Activated T-helper 2 cell treated with anti-CD3 and anti-CD28 coated beads, Interferon-gamma antibody, Interleukin-2, Interleukin-4, amounts not matched to agents 10 μg/mL and 5 μg/mL and 100 μg/mL, durations not matched to agents 14 hours and 24 hours and 36 hours (primary cell): ENCODE data around the gene IFT122. TPM values are rescaled to one million over a fixed set of nuclear protein-coding genes. Genes with fewer than 3 reads are reported as not detected.
"Not testable (repeated sequence)": the region's sequence is repeated elsewhere in the genome, so short reads cannot be mapped to it uniquely, and the experiment has no call there.

Experiments
- DNase-seq: peaks from one replicate; pipeline ENCODE4 v3.0.0; 2021; ENCODE audit warnings: low spot score
- H3K27ac Mint-ChIP-seq: one replicate; pipeline ENCODE4 v1.8.0; 2021; ENCODE audit warnings: mixed read lengths
- H3K27me3 Mint-ChIP-seq: one replicate; pipeline ENCODE4 v1.8.0; 2021; ENCODE audit warnings: low read depth, mixed read lengths
- H3K36me3 Mint-ChIP-seq: one replicate; pipeline ENCODE4 v1.8.0; 2021; ENCODE audit warnings: low read depth, mixed read lengths
- H3K4me1 Mint-ChIP-seq: one replicate; pipeline ENCODE4 v1.8.0; 2021; ENCODE audit warnings: low read depth, mixed read lengths
- H3K4me3 Mint-ChIP-seq: one replicate; pipeline ENCODE4 v1.8.0; 2021; ENCODE audit warnings: low read depth, mild to moderate bottlenecking, moderate library complexity, mixed read lengths
- H3K9me3 Mint-ChIP-seq: one replicate; pipeline ENCODE4 v1.8.0; 2021; ENCODE audit warnings: mixed read lengths
- intact Hi-C: fragments of 100-400 bp; cut with micrococcal nuclease; formaldehyde crosslinking; loops from one replicate; pipeline ENCODE4 v1.15.1; 2023
- total RNA-seq: library from RNA; stranded (reverse); gene quantifications from 2 replicates; pipeline ENCODE4 v1.2.3, GENCODE V29; 2022

The IFT122 gene
- total RNA-seq, 1 donor from 2014 or later, result 15.7 TPM

DNA sequence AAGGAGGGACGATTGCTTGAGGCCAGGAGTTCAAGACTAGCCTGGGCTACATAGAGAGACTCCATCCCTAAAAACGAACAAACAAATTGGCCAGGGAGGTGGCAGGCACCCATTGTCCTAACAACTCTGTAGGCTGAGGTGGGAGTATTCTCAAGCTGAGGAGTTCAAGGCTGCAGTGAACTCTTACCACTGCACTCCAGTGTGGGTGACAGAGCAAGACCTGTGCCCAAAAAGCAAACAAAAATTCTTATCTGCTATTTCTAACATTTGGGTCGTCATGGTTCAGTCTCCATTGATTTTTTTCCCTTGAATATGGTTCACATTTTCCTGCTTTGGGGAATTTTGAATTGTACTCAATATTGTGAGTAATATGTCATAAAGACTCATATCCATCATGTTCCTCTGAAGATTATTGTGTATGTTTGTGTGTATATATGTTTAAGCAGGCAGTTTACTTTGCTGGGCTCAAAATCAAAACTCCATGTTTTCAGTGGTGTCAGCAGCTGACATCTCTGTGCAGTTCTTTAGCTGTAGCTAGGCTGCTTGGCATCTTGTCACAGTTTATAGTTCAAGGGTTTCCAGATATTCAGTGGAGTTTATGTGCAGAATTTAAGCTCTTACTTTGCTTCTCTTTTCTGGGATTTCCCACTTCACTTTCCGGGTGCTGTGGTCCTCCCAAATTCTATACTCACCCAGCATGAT lies 33.2 kb downstream of the IFT122 start:
- Mint-ChIP-seq H3K9me3 (no peaks in the 10 kb centered on the region), H3K36me3 (peaks cover 8% of the 10 kb centered on the region), H3K27me3 (no peaks in the 10 kb centered on the region), H3K4me3 (no peak overlapping the region), H3K4me1 (no peaks in the 10 kb centered on the region), H3K27ac (no peak overlapping the region)
- DNase-seq, result no peak
- intact Hi-C loops, result no loop called here

- H3K4me1 Mint-ChIP-seq, result no peaks in the 10 kb centered on the region
- no peak for DNase-seq
- H3K4me3 Mint-ChIP-seq, result no peak overlapping the region
- no peaks in the 10 kb centered on the region for H3K27me3 Mint-ChIP-seq
- H3K27ac Mint-ChIP-seq, result no peak overlapping the region
- intact Hi-C loops, result no loop called here
- no peaks in the 10 kb centered on the region for H3K9me3 Mint-ChIP-seq
- H3K36me3 Mint-ChIP-seq, result peaks cover 8% of the 10 kb centered on the region
Observed at GRCh38 chr3:129473769-129474152, 33.7 kb downstream of the IFT122 start.

GRCh38 chr3:129474984-129475804 lies 35.2 kb downstream of the IFT122 start:
- Mint-ChIP-seq H3K27ac (no peak overlapping the region), H3K36me3 (peaks cover 2% of the 10 kb centered on the region), H3K4me3 (no peak overlapping the region), H3K9me3 (no peaks in the 10 kb centered on the region), H3K4me1 (no peaks in the 10 kb centered on the region), H3K27me3 (no peaks in the 10 kb centered on the region)
- intact Hi-C loops, result no loop called here
- DNase-seq, result no peak

DNA sequence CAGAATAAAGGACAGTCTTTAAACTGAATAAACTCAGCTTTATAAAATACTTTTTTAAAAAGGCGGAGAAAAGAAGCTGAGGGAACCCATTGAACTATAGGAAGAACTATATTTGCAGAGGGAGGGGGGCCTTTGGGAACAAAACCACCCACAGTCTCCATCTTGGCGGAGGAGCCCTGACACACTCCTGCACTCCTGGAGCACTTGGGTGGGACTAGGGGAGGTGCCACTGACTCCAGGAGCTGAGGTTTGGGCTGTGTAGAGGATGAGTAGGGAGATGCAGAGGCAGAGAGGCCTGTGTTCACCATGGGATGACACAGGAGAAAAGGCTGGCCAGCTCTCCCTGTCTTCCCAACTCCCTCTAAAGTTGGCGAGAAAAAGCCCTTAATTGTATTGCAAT lies 35.8 kb downstream of the IFT122 start:
- Mint-ChIP-seq H3K9me3 (no peaks in the 10 kb centered on the region), H3K36me3 (peaks cover 2% of the 10 kb centered on the region), H3K4me1 (no peaks in the 10 kb centered on the region), H3K27me3 (no peaks in the 10 kb centered on the region), H3K27ac (no peak overlapping the region), H3K4me3 (no peak overlapping the region)
- DNase-seq, result no peak
- intact Hi-C loops, result no loop called here

DNA sequence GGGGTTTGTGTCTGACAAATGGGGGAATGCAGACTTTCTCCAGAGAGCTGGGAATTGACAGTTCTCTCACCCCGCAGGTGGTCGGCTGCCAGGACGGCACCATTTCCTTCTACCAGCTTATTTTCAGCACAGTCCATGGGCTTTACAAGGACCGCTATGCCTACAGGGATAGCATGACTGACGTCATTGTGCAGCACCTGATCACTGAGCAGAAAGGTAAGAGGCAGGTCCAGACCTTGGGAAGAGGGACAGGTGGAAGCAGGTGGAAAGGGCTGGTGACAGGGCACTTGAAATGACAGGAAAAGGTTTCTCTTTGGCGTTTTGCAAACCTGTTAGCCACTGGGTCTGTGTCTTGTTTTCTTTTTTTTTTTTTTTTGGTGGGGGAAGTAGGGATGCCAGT lies 36.6 kb downstream of the IFT122 start:
- Mint-ChIP-seq H3K4me3 (no peak overlapping the region), H3K4me1 (peaks cover under 1% of the 10 kb centered on the region), H3K36me3 (peaks cover 2% of the 10 kb centered on the region), H3K27me3 (no peaks in the 10 kb centered on the region), H3K27ac (no peak overlapping the region), H3K9me3 (no peaks in the 10 kb centered on the region)
- intact Hi-C loops, result no loop called here
- DNase-seq, result no peak

DNA sequence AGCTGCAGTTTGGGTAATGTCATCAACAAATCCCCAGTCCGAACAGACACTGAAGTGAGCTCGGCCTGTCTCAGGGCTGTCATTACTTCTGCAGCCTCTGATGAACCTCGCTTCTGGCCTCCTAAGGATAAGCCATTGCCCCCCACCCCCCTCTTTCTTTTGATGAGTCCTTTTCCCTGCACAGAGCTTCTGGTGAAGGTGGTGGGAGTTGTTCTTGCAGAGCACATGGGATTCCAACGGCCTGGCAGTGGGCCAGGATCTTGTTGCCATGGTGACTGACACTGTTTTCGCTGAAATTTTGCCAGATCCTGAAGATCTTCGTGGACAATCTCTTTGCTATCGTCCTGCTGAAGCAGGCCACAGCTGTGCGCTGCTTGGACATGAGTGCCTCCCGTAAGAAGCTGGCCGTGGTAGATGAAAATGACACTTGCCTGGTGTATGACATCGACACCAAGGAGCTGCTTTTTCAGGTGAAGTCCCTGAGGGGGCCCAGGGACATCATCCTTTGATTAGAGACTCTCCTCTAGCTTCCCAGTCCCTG lies 41.3 kb downstream of the IFT122 start:
- intact Hi-C loops, H3K4me1 Mint-ChIP-seq, H3K27me3 Mint-ChIP-seq, H3K9me3 Mint-ChIP-seq, H3K36me3 Mint-ChIP-seq, H3K4me3 Mint-ChIP-seq, DNase-seq: not testable (repeated sequence)
- H3K27ac Mint-ChIP-seq, result peak overlapping the region; percentile 18

GRCh38 chr3:129481766-129482332 lies 41.8 kb downstream of the IFT122 start:
- no peaks in the 10 kb centered on the region for H3K9me3 Mint-ChIP-seq
- peaks cover 8% of the 10 kb centered on the region for H3K36me3 Mint-ChIP-seq
- intact Hi-C loops, result no loop called here
- peaks cover 8% of the 10 kb centered on the region for H3K4me1 Mint-ChIP-seq
- no peak overlapping the region for H3K4me3 Mint-ChIP-seq
- no peaks in the 10 kb centered on the region for H3K27me3 Mint-ChIP-seq
- peak overlapping the region; percentile 60 for H3K27ac Mint-ChIP-seq
- no peak for DNase-seq

DNA sequence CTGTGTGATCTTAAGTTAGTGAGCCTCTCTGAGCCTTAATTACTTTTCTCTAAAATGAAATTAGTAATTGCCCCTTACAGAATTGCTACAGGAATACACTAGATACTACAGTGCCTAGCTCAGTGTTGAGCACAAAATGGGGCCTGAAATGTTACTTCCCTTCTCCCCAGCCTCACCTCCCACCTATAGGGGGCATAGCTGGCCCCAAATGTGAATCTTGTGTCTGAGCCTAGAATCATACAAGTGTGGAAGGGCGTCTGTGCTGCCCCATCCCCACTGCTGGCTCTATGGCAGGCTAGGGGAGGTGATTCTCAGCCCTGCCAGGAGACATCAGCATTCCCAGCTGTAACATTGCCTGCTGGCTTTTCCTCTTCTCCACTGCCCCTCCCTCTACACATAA lies 42.7 kb downstream of the IFT122 start:
- H3K4me3 Mint-ChIP-seq, result no peak overlapping the region
- intact Hi-C loops, result no loop called here
- H3K27ac Mint-ChIP-seq, result no peak overlapping the region
- peaks cover 8% of the 10 kb centered on the region for H3K4me1 Mint-ChIP-seq
- no peaks in the 10 kb centered on the region for H3K9me3 Mint-ChIP-seq
- peaks cover 6% of the 10 kb centered on the region for H3K36me3 Mint-ChIP-seq
- no peaks in the 10 kb centered on the region for H3K27me3 Mint-ChIP-seq
- no peak for DNase-seq

DNA sequence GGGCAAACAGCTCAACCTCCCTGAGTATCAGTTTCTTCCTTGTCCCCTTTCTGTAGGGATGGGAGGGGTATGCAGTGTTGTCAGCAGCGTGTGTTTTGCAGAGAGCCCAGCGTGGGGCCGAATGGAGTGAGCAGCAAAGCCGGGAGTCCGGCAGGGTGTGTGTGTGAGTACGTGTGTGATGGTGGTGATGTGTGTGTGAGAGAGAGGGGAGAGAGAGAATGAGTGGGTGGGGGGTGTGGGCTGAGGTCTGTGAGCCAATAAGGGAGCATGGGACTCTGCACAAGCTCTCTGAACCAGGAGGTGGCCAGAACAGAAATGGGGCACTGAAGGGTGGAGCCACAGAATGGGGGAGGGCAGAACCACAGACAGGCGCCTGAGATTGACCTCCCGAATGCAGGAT lies 43.8 kb downstream of the IFT122 start:
- Mint-ChIP-seq H3K4me1 (peaks cover 8% of the 10 kb centered on the region), H3K27ac (no peak overlapping the region), H3K36me3 (peaks cover 6% of the 10 kb centered on the region), H3K9me3 (no peaks in the 10 kb centered on the region), H3K27me3 (no peaks in the 10 kb centered on the region), H3K4me3 (no peak overlapping the region)
- DNase-seq, result no peak
- intact Hi-C loops, result no loop called here

- H3K36me3 Mint-ChIP-seq, H3K9me3 Mint-ChIP-seq, intact Hi-C loops, DNase-seq, H3K4me1 Mint-ChIP-seq, H3K27me3 Mint-ChIP-seq, H3K4me3 Mint-ChIP-seq, H3K27ac Mint-ChIP-seq: not testable (repeated sequence)
Observed at GRCh38 chr3:129485146-129485545, 45.1 kb downstream of the IFT122 start.

- peaks cover 6% of the 10 kb centered on the region for H3K36me3 Mint-ChIP-seq
- H3K27me3 Mint-ChIP-seq, result no peaks in the 10 kb centered on the region
- H3K9me3 Mint-ChIP-seq, result no peaks in the 10 kb centered on the region
- DNase-seq, result no peak
- no peak overlapping the region for H3K27ac Mint-ChIP-seq
- H3K4me1 Mint-ChIP-seq, result peaks cover 8% of the 10 kb centered on the region
- H3K4me3 Mint-ChIP-seq, result no peak overlapping the region
- intact Hi-C loops, result no loop called here
Observed at GRCh38 chr3:129485721-129486663, 46.0 kb downstream of the IFT122 start.

- Mint-ChIP-seq H3K4me3 (no peak overlapping the region), H3K27ac (no peak overlapping the region), H3K27me3 (no peaks in the 10 kb centered on the region), H3K9me3 (no peaks in the 10 kb centered on the region), H3K36me3 (peaks cover 6% of the 10 kb centered on the region), H3K4me1 (peaks cover 7% of the 10 kb centered on the region)
- intact Hi-C loops, result no loop called here
- no peak for DNase-seq
Observed at GRCh38 chr3:129486664-129487035, 46.6 kb downstream of the IFT122 start.
